ENCODE data around the gene APBA2.

DNA sequence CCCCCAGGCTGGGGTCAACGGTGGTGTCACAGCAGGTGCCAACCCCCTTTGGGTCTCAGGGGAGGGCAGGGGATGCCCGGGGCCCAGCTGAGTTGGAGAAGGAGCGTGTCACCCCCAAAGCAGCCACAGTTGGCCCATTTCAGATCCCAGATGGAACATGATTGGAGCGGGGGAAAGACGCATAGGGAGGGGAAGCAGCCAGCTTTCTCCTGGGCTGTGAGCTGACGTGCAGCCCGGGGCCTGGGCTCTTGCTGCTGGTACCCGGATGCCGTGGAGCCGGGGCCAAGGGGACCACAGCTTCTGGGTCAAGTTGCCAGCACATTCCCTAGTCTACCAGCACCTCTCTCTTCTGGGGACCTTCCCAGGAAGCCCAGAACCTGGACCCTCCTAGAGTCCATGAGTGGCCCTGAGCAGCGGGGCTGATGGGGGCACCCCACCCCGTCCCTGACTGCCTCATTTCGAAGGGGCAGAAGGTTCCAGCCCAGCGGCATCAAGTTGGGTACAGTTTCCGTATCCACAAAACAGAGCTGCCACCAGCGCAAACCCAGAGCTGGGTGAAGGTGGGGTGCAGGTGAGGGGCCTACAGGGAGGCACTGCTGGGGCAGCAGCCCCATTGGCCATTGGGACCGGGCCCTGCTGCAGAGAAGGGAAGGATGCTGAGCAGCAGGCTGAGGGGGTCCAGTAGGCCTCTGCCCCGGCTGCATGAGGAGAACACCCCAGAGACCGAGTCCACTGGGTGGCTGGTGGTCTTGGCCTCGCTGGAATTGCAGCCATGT is 235.0 kb downstream of the APBA2 start:
- no peak for TF ChIP-seq POLR2AphosphoS5 (IDR thresholded peaks at IDR 0.05)
- TF ChIP-seq, protein P1, sequence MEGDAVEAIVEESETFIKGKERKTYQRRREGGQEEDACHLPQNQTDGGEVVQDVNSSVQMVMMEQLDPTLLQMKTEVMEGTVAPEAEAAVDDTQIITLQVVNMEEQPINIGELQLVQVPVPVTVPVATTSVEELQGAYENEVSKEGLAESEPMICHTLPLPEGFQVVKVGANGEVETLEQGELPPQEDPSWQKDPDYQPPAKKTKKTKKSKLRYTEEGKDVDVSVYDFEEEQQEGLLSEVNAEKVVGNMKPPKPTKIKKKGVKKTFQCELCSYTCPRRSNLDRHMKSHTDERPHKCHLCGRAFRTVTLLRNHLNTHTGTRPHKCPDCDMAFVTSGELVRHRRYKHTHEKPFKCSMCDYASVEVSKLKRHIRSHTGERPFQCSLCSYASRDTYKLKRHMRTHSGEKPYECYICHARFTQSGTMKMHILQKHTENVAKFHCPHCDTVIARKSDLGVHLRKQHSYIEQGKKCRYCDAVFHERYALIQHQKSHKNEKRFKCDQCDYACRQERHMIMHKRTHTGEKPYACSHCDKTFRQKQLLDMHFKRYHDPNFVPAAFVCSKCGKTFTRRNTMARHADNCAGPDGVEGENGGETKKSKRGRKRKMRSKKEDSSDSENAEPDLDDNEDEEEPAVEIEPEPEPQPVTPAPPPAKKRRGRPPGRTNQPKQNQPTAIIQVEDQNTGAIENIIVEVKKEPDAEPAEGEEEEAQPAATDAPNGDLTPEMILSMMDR (IDR thresholded peaks at IDR 0.05): no peak
